ENCODE data around the gene FBXL7. TPM values are rescaled to one million over a fixed set of nuclear protein-coding genes. Genes with fewer than 3 reads are reported as not detected.

FBXL7 gene
- total RNA-seq, 4 donors from 2014 or later, result 1.9 to 5.9 (median 3.0) TPM

DNA sequence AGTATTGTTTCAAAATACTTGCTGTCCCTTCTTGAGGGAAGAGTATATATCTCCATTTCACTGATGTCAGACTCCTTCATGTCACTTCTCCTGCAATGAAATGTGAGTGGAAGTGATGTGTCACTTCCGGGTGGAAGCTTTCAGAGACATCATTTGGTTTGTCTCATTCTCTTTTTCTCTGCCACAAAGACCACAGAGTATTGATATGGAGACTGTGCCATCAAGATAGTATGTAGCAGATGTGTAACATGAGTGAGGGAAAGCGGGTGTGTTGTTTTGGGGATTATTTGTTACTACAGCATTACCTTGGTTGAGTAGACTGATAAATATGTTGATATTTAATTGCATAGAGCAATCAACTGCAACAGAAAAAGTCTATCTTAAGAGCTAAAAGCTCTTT, 169.8 kb downstream of the FBXL7 start:
- H3K27ac ChIP-seq, result no peak overlapping the region
- TF ChIP-seq EP300 (IDR thresholded peaks at IDR 0.05) (no peak), CTCF (IDR thresholded peaks at IDR 0.05) (no peak), POLR2AphosphoS5 (IDR thresholded peaks at IDR 0.05) (no peak)
- no peaks in the 10 kb centered on the region for H3K9me3 ChIP-seq
- H3K27me3 ChIP-seq, result no peaks in the 10 kb centered on the region
- 93% methylated on average over 2 of the region's 2 CpGs for WGBS
- no peak for DNase-seq (ENCODE audit: low spot score in 2 of 2)
- H3K4me3 ChIP-seq, result no peak overlapping the region
- H3K4me1 ChIP-seq, result peaks cover 4% of the 10 kb centered on the region
- H3K36me3 ChIP-seq, result no peaks in the 10 kb centered on the region

- Histone ChIP-seq H3K27ac (no peak overlapping the region), H3K36me3 (no peaks in the 10 kb centered on the region), H3K9me3 (no peaks in the 10 kb centered on the region), H3K4me3 (no peak overlapping the region), H3K4me1 (no peaks in the 10 kb centered on the region), H3K27me3 (no peaks in the 10 kb centered on the region)
- no peak for DNase-seq (ENCODE audit: low spot score in 2 of 2)
- WGBS, result 81% methylated on average over 2 of the region's 2 CpGs
- no peak for TF ChIP-seq POLR2A (IDR thresholded peaks at IDR 0.05)
- TF ChIP-seq CTCF (IDR thresholded peaks at IDR 0.05), result no peak
- TF ChIP-seq EP300 (IDR thresholded peaks at IDR 0.05), result no peak
- no peak for TF ChIP-seq POLR2AphosphoS5 (IDR thresholded peaks at IDR 0.05)
These were observed 174.7 kb downstream of the FBXL7 start for GRCh38 chr5:15674716-15675115.

GRCh38 chr5:15676591-15676990, 176.6 kb downstream of the FBXL7 start:
- Histone ChIP-seq H3K36me3 (no peaks in the 10 kb centered on the region), H3K9me3 (no peaks in the 10 kb centered on the region), H3K27ac (no peak overlapping the region), H3K27me3 (no peaks in the 10 kb centered on the region), H3K4me3 (no peak overlapping the region), H3K4me1 (no peaks in the 10 kb centered on the region)
- 59% methylated on average over 1 of the region's 1 CpG for WGBS
- DNase-seq (ENCODE audit: low spot score in 2 of 2), result no peak
- no peak for TF ChIP-seq CTCF (IDR thresholded peaks at IDR 0.05)
- TF ChIP-seq POLR2A (IDR thresholded peaks at IDR 0.05), result no peak
- TF ChIP-seq POLR2AphosphoS5 (IDR thresholded peaks at IDR 0.05), result no peak

DNA sequence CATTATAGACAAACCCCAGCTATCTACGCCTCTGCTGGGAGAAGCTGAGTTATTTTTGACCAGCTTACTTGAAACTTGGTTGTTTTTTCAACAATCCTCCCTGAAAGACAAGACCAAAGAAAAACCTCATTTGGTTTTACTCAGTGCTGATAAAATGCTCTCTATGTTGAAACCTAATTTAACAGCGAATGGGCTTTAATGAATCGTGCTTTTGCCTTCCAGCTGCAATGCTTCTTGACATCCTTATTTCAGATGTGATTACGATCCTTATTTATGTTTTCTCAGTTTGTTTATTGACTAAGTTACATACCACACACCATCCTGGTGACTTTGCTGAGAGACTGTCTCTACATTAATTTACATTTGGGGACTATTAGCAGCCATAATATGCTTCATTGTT, 179.2 kb downstream of the FBXL7 start:
- no peaks in the 10 kb centered on the region for H3K4me1 ChIP-seq
- DNase-seq (ENCODE audit: low spot score in 2 of 2), result no peak
- no peaks in the 10 kb centered on the region for H3K36me3 ChIP-seq
- TF ChIP-seq POLR2A (IDR thresholded peaks at IDR 0.05), result no peak
- TF ChIP-seq EP300 (IDR thresholded peaks at IDR 0.05), result no peak
- no peak for TF ChIP-seq POLR2AphosphoS5 (IDR thresholded peaks at IDR 0.05)
- no peak for TF ChIP-seq CTCF (IDR thresholded peaks at IDR 0.05)
- H3K9me3 ChIP-seq, result no peaks in the 10 kb centered on the region
- no peak overlapping the region for H3K4me3 ChIP-seq
- H3K27me3 ChIP-seq, result no peaks in the 10 kb centered on the region
- 81% methylated on average over 4 of the region's 4 CpGs for WGBS
- H3K27ac ChIP-seq, result no peak overlapping the region

DNA sequence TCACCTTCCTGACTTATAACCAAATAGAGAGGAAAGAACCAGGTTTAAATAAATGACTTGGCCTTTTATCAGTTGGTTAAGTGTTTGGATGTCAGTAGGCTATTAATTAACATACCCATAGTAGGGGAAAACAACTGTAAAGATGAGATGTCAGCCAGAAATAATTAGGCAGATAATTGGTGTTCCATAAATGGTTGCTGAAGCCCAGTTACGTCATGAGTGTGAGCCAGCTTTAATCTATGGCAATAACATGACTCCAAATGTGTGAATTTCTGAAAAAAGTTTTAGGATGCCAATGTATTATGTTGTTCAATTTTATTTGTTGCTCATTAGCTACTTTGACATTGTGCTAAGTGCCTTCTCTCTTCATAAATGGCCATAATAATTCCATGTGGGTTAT, 180.5 kb downstream of the FBXL7 start:
- H3K27ac ChIP-seq, result no peak overlapping the region
- no peaks in the 10 kb centered on the region for H3K27me3 ChIP-seq
- no peaks in the 10 kb centered on the region for H3K36me3 ChIP-seq
- H3K4me1 ChIP-seq, result no peaks in the 10 kb centered on the region
- TF ChIP-seq POLR2AphosphoS5 (IDR thresholded peaks at IDR 0.05) (no peak), POLR2A (IDR thresholded peaks at IDR 0.05) (no peak), CTCF (IDR thresholded peaks at IDR 0.05) (no peak), EP300 (IDR thresholded peaks at IDR 0.05) (no peak)
- no peak overlapping the region for H3K4me3 ChIP-seq
- 79% methylated on average over 1 of the region's 1 CpG for WGBS
- no peaks in the 10 kb centered on the region for H3K9me3 ChIP-seq
- DNase-seq (ENCODE audit: low spot score in 2 of 2), result no peak

Data from suprapubic skin (tissue), 4 donors.